GM06990 (cell line): ENCODE measurements around the gene PRUNE2.
A peak's percentile ranks its signal among the peaks of the same experiment; 100 is the strongest.

Source experiments
- DNase-seq: peaks from one replicate; pipeline ENCODE4 v3.0.0-alpha.2; 2011; ENCODE audit not compliant: insufficient read length; ENCODE audit errors: extremely low read depth
- H3K27me3 ChIP-seq: replicated peaks from 2 replicates; pipeline ENCODE4 v1.6.0; 2011; ENCODE audit warnings: low read length; ENCODE audit not compliant: control insufficient read depth, insufficient read depth
- H3K36me3 ChIP-seq: 2 replicates; pipeline ENCODE4 v1.5.1; 2011; ENCODE audit warnings: low read length; ENCODE audit not compliant: control insufficient read depth, insufficient read depth
- H3K4me3 ChIP-seq: replicated peaks from 2 replicates; pipeline ENCODE4 v1.5.1; 2011; ENCODE audit warnings: low read depth, mild to moderate bottlenecking, control low read depth, low read length
- CTCF ChIP-seq: IDR thresholded peaks from 2 replicates; pipeline ENCODE4 v1.5.1; 2011; ENCODE audit warnings: low read length, control low read depth, mild to moderate bottlenecking, inconsistent platforms; ENCODE audit not compliant: insufficient read depth, poor library complexity, severe bottlenecking

PRUNE2 gene

DNA sequence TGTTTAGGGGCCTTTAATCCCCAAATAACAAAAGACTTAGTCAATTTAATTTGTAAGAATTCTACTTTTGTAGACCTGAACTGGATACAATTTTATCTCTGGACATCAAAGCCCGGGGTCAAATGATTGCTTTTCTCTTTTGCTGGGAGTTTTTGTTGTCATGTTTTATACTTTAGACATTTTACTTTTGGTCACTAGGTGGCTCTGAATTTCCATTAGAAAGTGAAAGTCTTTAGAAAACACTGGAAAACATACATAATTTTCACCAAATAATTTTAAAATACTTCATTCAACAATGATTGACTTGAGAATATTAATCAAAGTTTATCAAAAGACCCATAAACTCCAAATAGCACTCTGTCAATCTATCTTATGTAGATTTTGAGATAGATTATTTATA lies 144.5 kb downstream of the PRUNE2 start:
- DNase-seq, result no peak
- TF ChIP-seq CTCF, result no peak

GRCh38 chr9:76759732-76760131 lies 146.2 kb downstream of the PRUNE2 start:
- peaks cover 2% of the 10 kb centered on the region; the same call in 1 of the 2 replicates for H3K27me3 ChIP-seq
- H3K4me3 ChIP-seq, result no peak overlapping the region
- no peak for DNase-seq
- TF ChIP-seq CTCF, result no peak
- H3K36me3 ChIP-seq, result no peaks in the 10 kb centered on the region

More for the DNA sequence above, 144.5 kb downstream of the PRUNE2 start:
- H3K27me3 ChIP-seq, result peaks cover 2% of the 10 kb centered on the region; the same call in 1 of the 2 replicates
- no peaks in the 10 kb centered on the region for H3K36me3 ChIP-seq
- no peak overlapping the region for H3K4me3 ChIP-seq

GRCh38 chr9:76758476-76758875 lies 147.4 kb downstream of the PRUNE2 start:
- no peak for DNase-seq
- Histone ChIP-seq H3K27me3 (peaks cover 2% of the 10 kb centered on the region; the same call in 1 of the 2 replicates), H3K36me3 (no peaks in the 10 kb centered on the region), H3K4me3 (no peak overlapping the region)
- no peak for TF ChIP-seq CTCF

DNA sequence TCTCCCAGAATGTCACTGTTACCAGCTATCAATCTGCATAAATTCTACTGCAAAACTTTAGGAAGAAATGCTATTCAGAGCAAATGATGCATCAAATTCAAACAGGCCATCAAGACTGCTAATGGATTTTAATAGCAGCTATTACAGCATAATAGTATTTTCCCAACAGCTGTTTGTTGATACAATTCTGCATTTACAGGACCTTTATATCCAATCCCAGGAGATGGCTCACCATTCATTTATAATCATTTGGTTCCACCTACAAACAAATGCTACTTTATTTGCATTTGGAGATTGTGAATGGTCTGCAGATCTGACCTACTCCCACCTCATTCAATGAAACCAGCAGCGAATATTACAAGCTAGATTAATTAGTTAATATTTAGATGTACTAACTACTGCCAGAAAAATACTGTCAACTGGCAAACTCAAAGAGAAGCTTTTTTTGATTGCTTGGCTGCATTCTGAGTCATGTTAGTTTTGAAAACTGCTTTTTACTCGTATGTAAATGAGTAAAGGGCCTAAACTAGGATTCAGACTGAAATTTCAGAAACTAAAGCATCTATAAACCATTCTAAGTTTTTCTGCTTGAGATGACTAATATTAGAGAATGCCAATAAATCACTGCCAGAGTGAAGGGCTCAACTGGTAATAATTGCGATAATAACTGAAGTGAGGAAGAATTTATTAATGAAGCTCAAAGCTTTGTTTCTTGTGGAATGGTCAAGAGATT lies 148.8 kb downstream of the PRUNE2 start:
- Histone ChIP-seq H3K36me3 (no peaks in the 10 kb centered on the region), H3K27me3 (peaks cover 2% of the 10 kb centered on the region; the same call in 1 of the 2 replicates), H3K4me3 (no peak overlapping the region)
- no peak for TF ChIP-seq CTCF
- DNase-seq, result peak; percentile 17

- peaks cover 2% of the 10 kb centered on the region; the same call in 1 of the 2 replicates for H3K27me3 ChIP-seq
- H3K4me3 ChIP-seq, result no peak overlapping the region
- H3K36me3 ChIP-seq, result no peaks in the 10 kb centered on the region
- peak; percentile 16 for TF ChIP-seq CTCF
- DNase-seq, result no peak
These were observed 149.7 kb downstream of the PRUNE2 start for GRCh38 chr9:76756268-76756640.
